HepG2 (cell line): ENCODE measurements around the gene ITGB6. TPM values are rescaled to one million over a fixed set of nuclear protein-coding genes. Genes with fewer than 3 reads are reported as not detected.

ENCODE experiments used
- ATAC-seq: fragments of 200-7000 bp; cut with Tn5 transposase; 3 replicates; pipeline ENCODE4 v1.9.1; 2020; ENCODE audit warnings: mild to moderate bottlenecking, moderate library complexity
- BruUV-seq: library from RNA; stranded (reverse); fragments of 400-500 nt; replicated peaks from 2 replicates; lab custom pipeline; 2021; lab: Mats Ljungman, UMichigan
- CTCF ChIA-PET: fragments of 300-600 bp; formaldehyde crosslinking; extraction: SDS; loops from one replicate; lab custom pipeline; 2021; ENCODE audit warnings: low total read pairs, inconsistent platforms, low intra/inter-chr PET ratio; lab: Yijun Ruan, JAX
- POLR2A ChIA-PET: fragments of 350-600 bp; sonication (Branson Sonifier 250); formaldehyde crosslinking; loops from one replicate; lab custom pipeline; 2020; ENCODE audit warnings: antibody characterized with exemption, inconsistent platforms; lab: Yijun Ruan, JAX
- DNase-seq: peaks from one replicate; pipeline ENCODE4 v3.0.0-alpha.2; 2015; ENCODE audit warnings: low spot score
- FAIRE-seq: peaks from 3 replicates; lab custom pipeline; 2011; peaks lifted over from hg19 to GRCh38; lab: Jason Lieb, UNC
- H2AFZ ChIP-seq: one replicate; pipeline ENCODE4 v1.6.1; 2011; ENCODE audit warnings: low read length, inconsistent platforms
- H3K27ac ChIP-seq: fragments of 300-600 bp; 3 replicates; pipeline ENCODE4 v1.8.0; 2011; ENCODE audit warnings: mixed run types, mild to moderate bottlenecking, mixed read lengths, low read length, inconsistent platforms; ENCODE audit not compliant: insufficient read depth; ENCODE audit errors: extremely low read length
- H3K27me3 ChIP-seq, 2 experiments: fragments of 200-600 bp in 1 of 2; 2 replicates in 1 of 2; 3 replicates in 1 of 2; pipeline versions ENCODE4 v1.6.0 to v1.8.0; 2011; ENCODE audit warnings: low read length in 2 of 2, mild to moderate bottlenecking in 2 of 2, moderate library complexity in 2 of 2, inconsistent platforms in 1 of 2; ENCODE audit not compliant: insufficient read depth in 2 of 2, control insufficient read depth in 1 of 2
- H3K36me3 ChIP-seq, 2 experiments: fragments of 200-600 bp in 1 of 2; replicated peaks in 1 of 2; 2 replicates in 1 of 2; 3 replicates in 1 of 2; pipeline versions ENCODE4 v1.5.1 to v1.8.0; 2011; ENCODE audit warnings: low read length in 2 of 2, inconsistent platforms in 1 of 2; ENCODE audit not compliant: insufficient read depth in 2 of 2, control insufficient read depth in 1 of 2
- H3K4me1 ChIP-seq: 2 replicates; pipeline ENCODE4 v1.5.1; 2012; ENCODE audit warnings: low read length, inconsistent platforms; ENCODE audit not compliant: insufficient read depth
- H3K4me2 ChIP-seq: 2 replicates; pipeline ENCODE4 v1.6.0; 2011; ENCODE audit warnings: low read depth, low read length, inconsistent platforms
- H3K4me3 ChIP-seq, 3 experiments: fragments of 200-600 bp in 1 of 3; sonication (generic), shearing (Covaris generic) in 1 of 3; replicated peaks in 1 of 3; 2 replicates each; pipeline ENCODE4 v1.5.1; 2011 to 2016; ENCODE audit warnings: low read length in 3 of 3, inconsistent platforms in 2 of 3, low read depth in 2 of 3, mild to moderate bottlenecking in 2 of 3, control low read depth in 1 of 3, mixed read lengths in 1 of 3; ENCODE audit not compliant: insufficient read depth in 1 of 3
- H3K79me2 ChIP-seq: one replicate; pipeline ENCODE4 v1.6.1; 2011; ENCODE audit warnings: low read length, inconsistent platforms; ENCODE audit not compliant: insufficient read depth
- H3K9ac ChIP-seq: 2 replicates; pipeline ENCODE4 v1.6.0; 2011; ENCODE audit warnings: mild to moderate bottlenecking, low read depth, low read length, inconsistent platforms; ENCODE audit not compliant: insufficient read depth
- H3K9me3 ChIP-seq: 2 replicates; pipeline ENCODE4 v1.5.1; 2012; ENCODE audit warnings: mild to moderate bottlenecking, low read length
- H4K20me1 ChIP-seq: 2 replicates; pipeline ENCODE4 v1.6.0; 2011; ENCODE audit warnings: inconsistent platforms, mild to moderate bottlenecking, low read length, moderate library complexity; ENCODE audit not compliant: insufficient read depth
- ATF7-NPFF ChIP-seq: sonication (generic); formaldehyde crosslinking; IDR thresholded peaks from 2 replicates; pipeline ENCODE4 v1.8.1; 2023; ENCODE audit warnings: mild to moderate bottlenecking, low read depth, missing genetic modification reagents, moderate library complexity
- CHD4 ChIP-seq: fragments of 200-600 bp; sonication (generic); IDR thresholded peaks from 2 replicates; pipeline ENCODE4 v1.7.0; 2017; ENCODE audit warnings: mild to moderate bottlenecking, low read length, borderline replicate concordance
- IKZF1 ChIP-seq: fragments of 450-650 bp; IDR thresholded peaks from 2 replicates; pipeline ENCODE4 v1.7.1; 2016
- ISL2 ChIP-seq: sonication (generic); formaldehyde crosslinking; IDR thresholded peaks from 2 replicates; pipeline ENCODE4 v1.5.0; 2020; ENCODE audit warnings: missing genetic modification reagents
- KDM5A ChIP-seq: fragments of 200-600 bp; sonication (generic); IDR thresholded peaks from 2 replicates; pipeline ENCODE4 v1.7.0; 2018; ENCODE audit warnings: antibody characterized with exemption, mild to moderate bottlenecking, low read length, borderline replicate concordance
- PAXIP1 ChIP-seq: sonication (generic); formaldehyde crosslinking; conservative IDR thresholded peaks from 2 replicates; pipeline ENCODE4 v1.4.0; 2020; ENCODE audit warnings: mild to moderate bottlenecking, missing genetic modification reagents, moderate library complexity
- PPARG ChIP-seq: conservative IDR thresholded peaks from 2 replicates; pipeline ENCODE4 v1.6.1; 2016; ENCODE audit warnings: missing biosample characterization, missing genetic modification reagents
- PREB ChIP-seq: sonication (generic); formaldehyde crosslinking; IDR thresholded peaks from 2 replicates; pipeline ENCODE4 v1.4.0; 2020; ENCODE audit warnings: missing genetic modification reagents
- ZBTB43 ChIP-seq: sonication (generic); formaldehyde crosslinking; conservative IDR thresholded peaks from 2 replicates; pipeline ENCODE4 v1.4.0; 2020; ENCODE audit warnings: missing genetic modification reagents
- ZNF282 ChIP-seq: fragments of 450-650 bp; IDR thresholded peaks from 2 replicates; pipeline ENCODE4 v1.6.1; 2018; ENCODE audit not compliant: partially characterized antibody
- ZZZ3 ChIP-seq: sonication (generic); formaldehyde crosslinking; IDR thresholded peaks from 2 replicates; pipeline ENCODE4 v1.4.0; 2020; ENCODE audit warnings: missing genetic modification reagents, mild to moderate bottlenecking, borderline replicate concordance
- WGBS: methylation state at CpG from one replicate; pipeline ENCODE4 v1.1.6; 2017; ENCODE audit warnings: low lambda C conversion rate; 5-methylcytosine and 5-hydroxymethylcytosine counted together
- in situ Hi-C: cut with HindIII; loops from 2 replicates; pipeline ENCODE4 v1.10.0; 2017; ENCODE audit warnings: low pct_unique_long_range_greater_than_20kb; ENCODE audit not compliant: extremely low pct_ligation_motif_present
- intact Hi-C: fragments of 100-400 bp; cut with micrococcal nuclease; formaldehyde crosslinking; loops from one replicate; pipeline ENCODE4 v1.10.0; 2022; ENCODE audit not compliant: unreplicated experiment
- polyA plus RNA-seq, 8 experiments: library from polyadenylated mRNA; depleted of rRNA in 3 of 8; stranded (reverse) in 7 of 8; unstranded in 1 of 8; fragments of >200 nt; fragmentation: Illumina TruSeq in 4 of 8; extraction: Trizol in 4 of 8; gene quantifications; 2 replicates each; pipeline versions ENCODE4 v1.2.1 to v1.2.3, GENCODE V29; 2011 to 2016; ENCODE audit warnings: low read depth in 4 of 8, missing spikeins in 1 of 8, mixed read lengths in 1 of 8; ENCODE audit not compliant: insufficient read depth in 1 of 8
- total RNA-seq, 5 experiments: library from RNA; depleted of rRNA; stranded (reverse); fragments of >200 nt; fragmentation: Illumina TruSeq; extraction: Trizol; gene quantifications; 2 replicates each; pipeline ENCODE4 v1.2.3, GENCODE V29; 2016; ENCODE audit warnings: low read depth in 1 of 5
- TF ChIP-seq, protein P1 (sequence below): IDR thresholded peaks from 2 replicates; pipeline ENCODE4 v1.6.1; 2012; ENCODE audit warnings: inconsistent platforms
- TF ChIP-seq, protein P2 (sequence below): sonication (generic); formaldehyde crosslinking; IDR thresholded peaks from 2 replicates; pipeline ENCODE4 v1.4.0; 2020; ENCODE audit warnings: missing genetic modification reagents

The ITGB6 gene
- total and polyA plus RNA-seq, 2 of the 13 experiments (the other 11 are each of a cell fraction or from before 2014, with no cell fraction given), result not detected

GRCh38 chr2:160209516-160209856 lies 9.4 kb upstream of the ITGB6 start:
- Histone ChIP-seq H4K20me1 (no peaks in the 10 kb centered on the region), H3K36me3 (no peaks in the 10 kb centered on the region), H3K79me2 (no peaks in the 10 kb centered on the region), H2AFZ (no peak overlapping the region), H3K4me2 (no peak overlapping the region)
- in situ Hi-C loops, result no loop called here
- BruUV-seq, result no TSS peak
- DNase-seq, result no peak
- TF ChIP-seq, protein P1, sequence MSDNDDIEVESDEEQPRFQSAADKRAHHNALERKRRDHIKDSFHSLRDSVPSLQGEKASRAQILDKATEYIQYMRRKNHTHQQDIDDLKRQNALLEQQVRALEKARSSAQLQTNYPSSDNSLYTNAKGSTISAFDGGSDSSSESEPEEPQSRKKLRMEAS, result no peak
- TF ChIP-seq PPARG (CRISPR knock-in tag), result no peak
- no peak for TF ChIP-seq KDM5A
- TF ChIP-seq PREB, result no peak
- TF ChIP-seq PAXIP1 (CRISPR knock-in tag), result no peak
- TF ChIP-seq ZZZ3 (CRISPR knock-in tag), result no peak
- TF ChIP-seq, protein P2, sequence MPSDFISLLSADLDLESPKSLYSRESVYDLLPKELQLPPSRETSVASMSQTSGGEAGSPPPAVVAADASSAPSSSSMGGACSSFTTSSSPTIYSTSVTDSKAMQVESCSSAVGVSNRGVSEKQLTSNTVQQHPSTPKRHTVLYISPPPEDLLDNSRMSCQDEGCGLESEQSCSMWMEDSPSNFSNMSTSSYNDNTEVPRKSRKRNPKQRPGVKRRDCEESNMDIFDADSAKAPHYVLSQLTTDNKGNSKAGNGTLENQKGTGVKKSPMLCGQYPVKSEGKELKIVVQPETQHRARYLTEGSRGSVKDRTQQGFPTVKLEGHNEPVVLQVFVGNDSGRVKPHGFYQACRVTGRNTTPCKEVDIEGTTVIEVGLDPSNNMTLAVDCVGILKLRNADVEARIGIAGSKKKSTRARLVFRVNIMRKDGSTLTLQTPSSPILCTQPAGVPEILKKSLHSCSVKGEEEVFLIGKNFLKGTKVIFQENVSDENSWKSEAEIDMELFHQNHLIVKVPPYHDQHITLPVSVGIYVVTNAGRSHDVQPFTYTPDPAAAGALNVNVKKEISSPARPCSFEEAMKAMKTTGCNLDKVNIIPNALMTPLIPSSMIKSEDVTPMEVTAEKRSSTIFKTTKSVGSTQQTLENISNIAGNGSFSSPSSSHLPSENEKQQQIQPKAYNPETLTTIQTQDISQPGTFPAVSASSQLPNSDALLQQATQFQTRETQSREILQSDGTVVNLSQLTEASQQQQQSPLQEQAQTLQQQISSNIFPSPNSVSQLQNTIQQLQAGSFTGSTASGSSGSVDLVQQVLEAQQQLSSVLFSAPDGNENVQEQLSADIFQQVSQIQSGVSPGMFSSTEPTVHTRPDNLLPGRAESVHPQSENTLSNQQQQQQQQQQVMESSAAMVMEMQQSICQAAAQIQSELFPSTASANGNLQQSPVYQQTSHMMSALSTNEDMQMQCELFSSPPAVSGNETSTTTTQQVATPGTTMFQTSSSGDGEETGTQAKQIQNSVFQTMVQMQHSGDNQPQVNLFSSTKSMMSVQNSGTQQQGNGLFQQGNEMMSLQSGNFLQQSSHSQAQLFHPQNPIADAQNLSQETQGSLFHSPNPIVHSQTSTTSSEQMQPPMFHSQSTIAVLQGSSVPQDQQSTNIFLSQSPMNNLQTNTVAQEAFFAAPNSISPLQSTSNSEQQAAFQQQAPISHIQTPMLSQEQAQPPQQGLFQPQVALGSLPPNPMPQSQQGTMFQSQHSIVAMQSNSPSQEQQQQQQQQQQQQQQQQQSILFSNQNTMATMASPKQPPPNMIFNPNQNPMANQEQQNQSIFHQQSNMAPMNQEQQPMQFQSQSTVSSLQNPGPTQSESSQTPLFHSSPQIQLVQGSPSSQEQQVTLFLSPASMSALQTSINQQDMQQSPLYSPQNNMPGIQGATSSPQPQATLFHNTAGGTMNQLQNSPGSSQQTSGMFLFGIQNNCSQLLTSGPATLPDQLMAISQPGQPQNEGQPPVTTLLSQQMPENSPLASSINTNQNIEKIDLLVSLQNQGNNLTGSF, result no peak
- no peak for TF ChIP-seq ZNF282
- no peak for TF ChIP-seq ATF7-NPFF
- no peak for TF ChIP-seq CHD4
- no peak for TF ChIP-seq IKZF1
- TF ChIP-seq ISL2 (CRISPR knock-in tag), result no peak
- no peak for TF ChIP-seq ZBTB43 (CRISPR knock-in tag)
- TF ChIP-seq, all 625 proteins: peak for 0
- FAIRE-seq, result no peak
- H3K27me3 ChIP-seq, result peaks cover 0 to 4% of the 10 kb centered on the region in 2 experiments; a peak in 1 of 5 replicates
- ChIA-PET POLR2A (interaction anchor here (1.9 kb wide), 1 partner anchor 13 kb away, joined by 8 read pairs; no protein-coding TSS in a partner anchor), CTCF (interaction anchor here (2.4 kb wide), 1 partner anchor 100 kb away, joined by 30 read pairs; no protein-coding TSS in a partner anchor)
- no peak overlapping the region for H3K27ac ChIP-seq
- ATAC-seq, result no peak
- peaks cover 15% of the 10 kb centered on the region for H3K4me1 ChIP-seq
- no peak overlapping the region for H3K4me3 ChIP-seq
- intact Hi-C loops, result no loop called here
- H3K9me3 ChIP-seq, result no peaks in the 10 kb centered on the region
- no peak overlapping the region for H3K9ac ChIP-seq
- 22% methylated on average over 1 of the region's 1 CpG for WGBS
